ENCODE measurements around the gene ELFN2. TPM values are rescaled to one million over a fixed set of nuclear protein-coding genes. Genes with fewer than 3 reads are reported as not detected.

ELFN2 gene, protein sequence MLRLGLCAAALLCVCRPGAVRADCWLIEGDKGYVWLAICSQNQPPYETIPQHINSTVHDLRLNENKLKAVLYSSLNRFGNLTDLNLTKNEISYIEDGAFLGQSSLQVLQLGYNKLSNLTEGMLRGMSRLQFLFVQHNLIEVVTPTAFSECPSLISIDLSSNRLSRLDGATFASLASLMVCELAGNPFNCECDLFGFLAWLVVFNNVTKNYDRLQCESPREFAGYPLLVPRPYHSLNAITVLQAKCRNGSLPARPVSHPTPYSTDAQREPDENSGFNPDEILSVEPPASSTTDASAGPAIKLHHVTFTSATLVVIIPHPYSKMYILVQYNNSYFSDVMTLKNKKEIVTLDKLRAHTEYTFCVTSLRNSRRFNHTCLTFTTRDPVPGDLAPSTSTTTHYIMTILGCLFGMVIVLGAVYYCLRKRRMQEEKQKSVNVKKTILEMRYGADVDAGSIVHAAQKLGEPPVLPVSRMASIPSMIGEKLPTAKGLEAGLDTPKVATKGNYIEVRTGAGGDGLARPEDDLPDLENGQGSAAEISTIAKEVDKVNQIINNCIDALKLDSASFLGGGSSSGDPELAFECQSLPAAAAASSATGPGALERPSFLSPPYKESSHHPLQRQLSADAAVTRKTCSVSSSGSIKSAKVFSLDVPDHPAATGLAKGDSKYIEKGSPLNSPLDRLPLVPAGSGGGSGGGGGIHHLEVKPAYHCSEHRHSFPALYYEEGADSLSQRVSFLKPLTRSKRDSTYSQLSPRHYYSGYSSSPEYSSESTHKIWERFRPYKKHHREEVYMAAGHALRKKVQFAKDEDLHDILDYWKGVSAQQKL
- under 1 TPM in 2 of 4 donors, not detected in 2; under 0.01 TPM for total RNA-seq

DNA sequence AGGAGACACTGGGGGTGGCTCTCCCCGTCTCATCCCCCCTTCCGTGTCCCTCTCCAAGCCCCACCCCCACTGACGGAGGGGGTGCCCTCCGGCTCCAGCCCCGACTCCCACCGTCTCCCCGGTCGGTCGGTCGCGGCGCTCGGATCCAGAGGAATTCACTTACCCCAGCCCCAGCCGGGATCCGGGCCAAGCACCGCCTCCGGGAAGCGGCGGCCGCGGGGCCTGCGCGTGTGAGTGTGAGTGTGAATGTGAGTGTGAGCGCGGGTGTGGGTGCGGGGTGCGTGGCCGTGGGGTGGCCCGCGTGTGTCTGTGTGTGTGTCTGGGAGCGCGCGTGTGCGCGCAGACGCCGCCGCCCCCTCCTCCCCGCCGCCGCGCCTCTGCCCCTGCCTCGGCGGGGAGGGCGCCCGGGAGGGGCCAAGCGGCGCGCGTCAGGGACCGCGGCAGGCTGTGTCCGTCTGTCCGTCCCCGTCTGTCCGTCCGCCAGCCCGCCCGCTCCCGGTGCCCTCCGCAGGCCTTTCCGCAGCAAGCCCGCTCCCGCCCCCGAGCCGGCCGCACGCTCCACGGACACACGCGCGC is at the start of gene ELFN2:
TSS of gene ELFN2 (minus strand) at position 345 of the 576 bp plus-strand sequence. CDS start 51,945 bp downstream, outside the sequence.
- 5% methylated on average over 17 of the region's 72 CpGs; no CpG with 5 or more reads in 1 of the 2 donors for WGBS, 2 donors (ENCODE audit: low coverage in 1 of 2)

DNA sequence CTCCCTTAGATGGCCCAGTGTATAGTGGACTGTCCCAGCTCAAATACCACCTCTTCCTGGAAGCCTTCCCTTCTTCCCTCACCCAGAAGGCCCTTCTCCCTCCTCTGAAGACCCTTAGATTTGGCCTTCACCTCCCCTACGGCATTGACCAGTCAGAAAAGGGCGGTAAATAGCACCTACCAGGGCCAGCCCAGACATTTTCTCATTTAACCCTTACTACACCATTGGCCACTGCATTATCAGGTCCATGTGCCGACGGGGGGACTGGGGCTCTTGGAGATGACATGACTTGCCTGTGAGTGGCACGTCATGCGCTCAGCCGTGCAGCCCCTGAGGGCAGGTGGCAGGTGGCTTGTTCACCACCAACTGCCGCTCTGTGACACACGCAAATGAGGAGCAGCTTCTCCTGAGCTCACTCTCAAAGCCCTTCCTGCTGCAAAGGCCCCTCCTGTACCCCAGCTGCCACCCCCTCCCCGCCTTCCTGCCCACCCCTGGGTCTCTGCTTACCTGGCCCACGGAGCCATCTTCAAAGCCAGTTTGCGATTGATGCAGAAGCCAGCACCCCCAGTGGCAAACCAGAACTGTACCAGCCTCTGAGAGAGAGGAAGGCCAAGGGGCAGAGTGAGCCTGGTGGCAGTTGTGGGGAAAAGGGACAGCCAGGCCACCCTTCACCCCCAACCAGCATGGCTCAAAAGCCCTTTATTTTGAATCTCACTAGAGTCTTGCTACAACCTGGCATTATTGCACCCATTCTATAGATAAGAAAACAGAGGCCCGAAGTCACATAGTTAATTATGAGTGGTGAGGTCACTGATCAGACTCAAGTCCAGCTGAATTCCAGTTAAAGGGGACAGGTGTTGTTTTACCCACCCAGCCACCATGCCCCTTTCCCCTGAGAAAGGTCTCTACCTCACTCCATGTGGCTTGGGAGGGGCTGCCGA is 49.4 kb upstream of the ELFN2 start:
- H3K4me1 ChIP-seq, result no peaks in the 10 kb centered on the region
- WGBS, 2 donors (ENCODE audit: low coverage in 1 of 2), result 20 to 73% methylated on average over 1 to 14 of the region's 14 CpGs
- in situ Hi-C loops (cut with MboI; ENCODE audit: low pct_ligation_motif_present in 1 of 4, low pct_unique_long_range_greater_than_20kb in 1 of 4, low sequenced_read_pairs in 3 of 4), result no loop called here

More for the DNA sequence above, at the start of gene ELFN2:
- H3K27me3 ChIP-seq, result peaks cover 99% of the 10 kb centered on the region
- H3K9me3 ChIP-seq, result no peaks in the 10 kb centered on the region
- no peaks in the 10 kb centered on the region for H3K36me3 ChIP-seq
- in situ Hi-C loops (cut with MboI; ENCODE audit: low pct_ligation_motif_present in 1 of 4, low pct_unique_long_range_greater_than_20kb in 1 of 4, low sequenced_read_pairs in 3 of 4) (no loop called here), intact Hi-C loops (cut with DNase I; ENCODE audit: low total_unique reads) (no loop called here)
- H3K4me3 ChIP-seq, result peak within 1 kb of the TSS in 3 of 4 donors; percentile 13 to 46 (median 34)
- TF ChIP-seq EP300 (IDR thresholded peaks at IDR 0.05; ENCODE audit: low read depth) (no peak), POLR2AphosphoS5 (IDR thresholded peaks at IDR 0.05) (no peak), POLR2A (IDR thresholded peaks at IDR 0.05) (no peak)
- TF ChIP-seq, protein P1, sequence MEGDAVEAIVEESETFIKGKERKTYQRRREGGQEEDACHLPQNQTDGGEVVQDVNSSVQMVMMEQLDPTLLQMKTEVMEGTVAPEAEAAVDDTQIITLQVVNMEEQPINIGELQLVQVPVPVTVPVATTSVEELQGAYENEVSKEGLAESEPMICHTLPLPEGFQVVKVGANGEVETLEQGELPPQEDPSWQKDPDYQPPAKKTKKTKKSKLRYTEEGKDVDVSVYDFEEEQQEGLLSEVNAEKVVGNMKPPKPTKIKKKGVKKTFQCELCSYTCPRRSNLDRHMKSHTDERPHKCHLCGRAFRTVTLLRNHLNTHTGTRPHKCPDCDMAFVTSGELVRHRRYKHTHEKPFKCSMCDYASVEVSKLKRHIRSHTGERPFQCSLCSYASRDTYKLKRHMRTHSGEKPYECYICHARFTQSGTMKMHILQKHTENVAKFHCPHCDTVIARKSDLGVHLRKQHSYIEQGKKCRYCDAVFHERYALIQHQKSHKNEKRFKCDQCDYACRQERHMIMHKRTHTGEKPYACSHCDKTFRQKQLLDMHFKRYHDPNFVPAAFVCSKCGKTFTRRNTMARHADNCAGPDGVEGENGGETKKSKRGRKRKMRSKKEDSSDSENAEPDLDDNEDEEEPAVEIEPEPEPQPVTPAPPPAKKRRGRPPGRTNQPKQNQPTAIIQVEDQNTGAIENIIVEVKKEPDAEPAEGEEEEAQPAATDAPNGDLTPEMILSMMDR (IDR thresholded peaks at IDR 0.05), result no peak
- DNase-seq, result no peak
- H3K4me1 ChIP-seq, result peaks cover 0 to 9% (median 6%) of the 10 kb centered on the region in 4 donors
- no peak within 1 kb of the TSS for H3K27ac ChIP-seq

DNA sequence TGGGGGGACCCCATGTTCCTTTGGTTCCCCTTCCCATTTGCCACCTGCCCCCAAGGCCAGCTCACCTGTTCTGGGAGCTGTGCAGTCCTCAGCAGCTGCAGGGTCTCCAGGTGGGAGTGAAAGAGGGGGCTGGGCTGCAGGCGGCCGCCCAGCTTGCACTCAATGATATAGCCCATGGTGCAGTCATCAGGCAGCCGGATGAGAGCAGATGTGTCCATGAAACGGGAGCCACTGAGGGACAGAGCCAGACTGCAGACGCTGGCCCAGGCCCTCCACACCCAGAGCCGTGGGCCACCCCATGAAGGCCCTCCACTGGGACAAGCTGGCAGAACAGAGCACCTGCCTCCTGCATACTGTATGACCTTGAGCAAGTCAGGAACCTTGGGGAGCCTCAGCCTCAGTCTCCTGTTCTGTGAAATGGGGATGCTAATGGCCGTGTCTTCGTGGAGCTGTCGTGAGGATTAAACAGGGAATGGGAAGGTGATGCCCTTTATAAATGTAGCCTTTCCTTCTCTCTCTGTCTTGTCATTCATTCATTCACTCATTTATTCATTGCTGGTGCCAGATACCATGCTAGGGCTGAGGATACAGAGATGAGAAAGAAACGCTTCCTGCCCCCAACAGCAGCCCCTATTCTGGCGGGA is 47.3 kb upstream of the ELFN2 start:
- WGBS, 2 donors (ENCODE audit: low coverage in 1 of 2), result 75 to 93% methylated on average over 1 to 9 of the region's 11 CpGs
- TF ChIP-seq, protein P1 (IDR thresholded peaks at IDR 0.05), result no peak
- TF ChIP-seq POLR2A (IDR thresholded peaks at IDR 0.05), result no peak
- TF ChIP-seq POLR2AphosphoS5 (IDR thresholded peaks at IDR 0.05), result no peak
- no peak for TF ChIP-seq EP300 (IDR thresholded peaks at IDR 0.05; ENCODE audit: low read depth)
- intact Hi-C loops (cut with DNase I; ENCODE audit: low total_unique reads), result no loop called here

More for the DNA sequence above, 49.4 kb upstream of the ELFN2 start:
- Histone ChIP-seq H3K27me3 (peaks cover 7% of the 10 kb centered on the region), H3K4me3 (no peak overlapping the region), H3K9me3 (no peaks in the 10 kb centered on the region), H3K36me3 (no peaks in the 10 kb centered on the region), H3K27ac (no peak overlapping the region)
- TF ChIP-seq EP300 (IDR thresholded peaks at IDR 0.05; ENCODE audit: low read depth), result no peak
- TF ChIP-seq, protein P1 (IDR thresholded peaks at IDR 0.05), result no peak
- TF ChIP-seq POLR2AphosphoS5 (IDR thresholded peaks at IDR 0.05), result no peak
- TF ChIP-seq POLR2A (IDR thresholded peaks at IDR 0.05), result no peak
- intact Hi-C loops (cut with DNase I; ENCODE audit: low total_unique reads), result no loop called here
- no peak for DNase-seq

More for the DNA sequence above, 47.3 kb upstream of the ELFN2 start:
- Histone ChIP-seq H3K27ac (no peak overlapping the region), H3K9me3 (no peaks in the 10 kb centered on the region), H3K4me1 (no peaks in the 10 kb centered on the region), H3K36me3 (no peaks in the 10 kb centered on the region), H3K27me3 (peaks cover 7% of the 10 kb centered on the region), H3K4me3 (no peak overlapping the region)
- in situ Hi-C loops (cut with MboI; ENCODE audit: low pct_ligation_motif_present in 1 of 4, low pct_unique_long_range_greater_than_20kb in 1 of 4, low sequenced_read_pairs in 3 of 4), result no loop called here
- DNase-seq, result no peak

All from transverse colon (tissue), 4 donors.